ENCODE data around the gene SLC30A3.
"Not testable (repeated sequence)": the region's sequence is repeated elsewhere in the genome, so short reads cannot be mapped to it uniquely, and the experiment has no call there.

Gene SLC30A3

DNA sequence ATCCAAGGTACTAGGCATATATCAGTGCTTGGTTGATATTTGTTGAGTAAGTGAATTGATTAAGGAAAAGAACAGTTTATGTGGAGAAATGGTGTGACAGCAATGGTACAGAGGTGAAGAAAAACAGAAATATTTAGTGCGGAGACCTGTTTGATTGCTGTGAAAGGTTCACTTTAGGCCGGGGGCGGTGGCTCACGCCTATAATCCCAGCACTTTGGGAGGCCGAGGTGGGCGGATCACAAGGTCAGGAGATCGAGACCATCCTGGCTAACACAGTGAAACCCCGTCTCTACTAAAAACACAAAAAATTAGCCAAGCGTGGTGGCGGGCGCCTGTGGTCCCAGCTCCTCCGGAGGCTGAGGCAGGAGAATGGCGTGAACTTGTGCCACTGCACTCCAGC is 5.4 kb upstream of the SLC30A3 start:
- H3K27me3 ChIP-seq (ENCODE audit: control insufficient read depth, insufficient read depth, low read length), result peaks cover 67% of the 10 kb centered on the region
- H3K9me3 ChIP-seq (replicated peaks; ENCODE audit: low read length); H3K4me2 ChIP-seq (ENCODE audit: low read length); H3K36me3 ChIP-seq (ENCODE audit: insufficient read depth, low read length); H3K9ac ChIP-seq (ENCODE audit: low read depth, low read length); H3K4me3 ChIP-seq (ENCODE audit: low read length): not testable (repeated sequence)
- peaks cover 17% of the 10 kb centered on the region for H3K4me1 ChIP-seq (ENCODE audit: control insufficient read depth, insufficient read depth, low read length)

GRCh38 chr2:27265536-27265870 is 2.7 kb upstream of the SLC30A3 start:
- Histone ChIP-seq H3K9ac (ENCODE audit: low read depth, low read length) (no peak overlapping the region), H3K4me2 (ENCODE audit: low read length) (no peak overlapping the region), H3K27me3 (ENCODE audit: control insufficient read depth, insufficient read depth, low read length) (peaks cover 85% of the 10 kb centered on the region), H3K9me3 (replicated peaks; ENCODE audit: low read length) (no peaks in the 10 kb centered on the region), H3K4me1 (ENCODE audit: control insufficient read depth, insufficient read depth, low read length) (peaks cover 29% of the 10 kb centered on the region), H3K36me3 (ENCODE audit: insufficient read depth, low read length) (no peaks in the 10 kb centered on the region), H3K4me3 (ENCODE audit: low read length) (no peak overlapping the region)

GRCh38 chr2:27264753-27265535 is 2.1 kb upstream of the SLC30A3 start:
- peaks cover 29% of the 10 kb centered on the region for H3K4me1 ChIP-seq (ENCODE audit: control insufficient read depth, insufficient read depth, low read length)
- peak overlapping the region; percentile 88 for H3K4me2 ChIP-seq (ENCODE audit: low read length)
- H3K9me3 ChIP-seq (replicated peaks; ENCODE audit: low read length), result no peaks in the 10 kb centered on the region
- no peaks in the 10 kb centered on the region for H3K36me3 ChIP-seq (ENCODE audit: insufficient read depth, low read length)
- peaks cover 86% of the 10 kb centered on the region for H3K27me3 ChIP-seq (ENCODE audit: control insufficient read depth, insufficient read depth, low read length)
- no peak overlapping the region for H3K9ac ChIP-seq (ENCODE audit: low read depth, low read length)
- peak overlapping the region; percentile 62 for H3K4me3 ChIP-seq (ENCODE audit: low read length)

- peak overlapping the region; percentile 62 for H3K4me3 ChIP-seq (ENCODE audit: low read length)
- H3K9me3 ChIP-seq (replicated peaks; ENCODE audit: low read length), result no peaks in the 10 kb centered on the region
- H3K4me1 ChIP-seq (ENCODE audit: control insufficient read depth, insufficient read depth, low read length), result peaks cover 29% of the 10 kb centered on the region
- H3K36me3 ChIP-seq (ENCODE audit: insufficient read depth, low read length), result no peaks in the 10 kb centered on the region
- no peak overlapping the region for H3K9ac ChIP-seq (ENCODE audit: low read depth, low read length)
- peaks cover 84% of the 10 kb centered on the region for H3K27me3 ChIP-seq (ENCODE audit: control insufficient read depth, insufficient read depth, low read length)
- H3K4me2 ChIP-seq (ENCODE audit: low read length), result peak overlapping the region; percentile 88
Observed at GRCh38 chr2:27264253-27264752, 1.5 kb upstream of the SLC30A3 start.

DNA sequence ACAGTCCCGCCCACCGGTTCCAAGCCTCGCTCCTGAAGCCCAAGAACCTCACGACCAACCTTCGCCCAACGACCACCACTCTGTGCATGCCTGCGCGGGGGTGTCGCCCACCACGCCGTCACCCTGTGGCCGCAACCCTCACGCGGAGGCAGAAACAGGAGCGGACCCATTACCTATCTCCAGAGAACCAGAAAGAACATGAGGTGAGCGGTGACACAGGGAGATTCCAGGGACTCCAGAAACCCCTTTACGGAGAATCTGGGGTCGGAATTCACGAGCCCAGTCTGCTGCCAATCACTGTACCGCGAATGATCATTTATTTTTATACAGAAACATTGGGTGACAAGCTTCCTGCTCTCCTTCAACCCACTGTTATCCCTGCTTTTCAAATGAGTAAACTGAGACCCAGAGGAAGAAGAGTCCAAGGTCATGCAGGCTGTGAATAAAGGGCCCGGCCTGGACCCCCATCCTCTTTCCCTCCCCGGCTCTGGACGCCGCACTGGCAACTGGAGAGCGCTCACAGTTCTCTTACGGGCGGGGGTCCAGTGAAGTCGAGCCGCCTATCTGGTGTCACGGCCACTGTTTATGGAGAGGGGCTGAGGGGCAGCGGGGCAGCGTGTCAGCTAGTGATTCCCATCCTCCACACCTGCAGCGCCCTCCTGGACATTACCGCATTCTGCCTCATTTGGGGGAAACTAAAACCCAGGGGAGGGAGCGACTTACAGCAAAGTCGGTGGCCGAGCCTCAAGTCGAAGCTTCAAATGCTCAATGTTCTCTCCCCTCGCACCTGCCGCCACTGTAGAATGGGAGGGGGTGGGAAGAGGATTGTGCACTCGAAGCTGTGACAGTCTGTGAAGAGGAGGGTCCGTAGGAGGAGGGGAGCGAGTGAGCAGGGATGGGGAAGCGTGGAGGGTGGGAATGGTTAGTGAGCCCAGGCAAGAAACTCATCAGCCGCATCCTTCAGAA is 723 bp upstream of the SLC30A3 start:
- Histone ChIP-seq H3K4me1 (ENCODE audit: control insufficient read depth, insufficient read depth, low read length) (peaks cover 29% of the 10 kb centered on the region), H3K4me3 (ENCODE audit: low read length) (peak overlapping the region; percentile 63), H3K4me2 (ENCODE audit: low read length) (peak overlapping the region; percentile 88), H3K36me3 (ENCODE audit: insufficient read depth, low read length) (no peaks in the 10 kb centered on the region), H3K9me3 (replicated peaks; ENCODE audit: low read length) (no peaks in the 10 kb centered on the region), H3K27me3 (ENCODE audit: control insufficient read depth, insufficient read depth, low read length) (peaks cover 86% of the 10 kb centered on the region), H3K9ac (ENCODE audit: low read depth, low read length) (no peak overlapping the region)

GRCh38 chr2:27261926-27262298 is 935 bp downstream of the SLC30A3 start:
- Histone ChIP-seq H3K9me3 (replicated peaks; ENCODE audit: low read length) (no peaks in the 10 kb centered on the region), H3K9ac (ENCODE audit: low read depth, low read length) (no peak overlapping the region), H3K4me2 (ENCODE audit: low read length) (peak overlapping the region; percentile 83), H3K4me1 (ENCODE audit: control insufficient read depth, insufficient read depth, low read length) (peaks cover 31% of the 10 kb centered on the region), H3K27me3 (ENCODE audit: control insufficient read depth, insufficient read depth, low read length) (peaks cover 82% of the 10 kb centered on the region), H3K4me3 (ENCODE audit: low read length) (no peak overlapping the region), H3K36me3 (ENCODE audit: insufficient read depth, low read length) (no peaks in the 10 kb centered on the region)

DNA sequence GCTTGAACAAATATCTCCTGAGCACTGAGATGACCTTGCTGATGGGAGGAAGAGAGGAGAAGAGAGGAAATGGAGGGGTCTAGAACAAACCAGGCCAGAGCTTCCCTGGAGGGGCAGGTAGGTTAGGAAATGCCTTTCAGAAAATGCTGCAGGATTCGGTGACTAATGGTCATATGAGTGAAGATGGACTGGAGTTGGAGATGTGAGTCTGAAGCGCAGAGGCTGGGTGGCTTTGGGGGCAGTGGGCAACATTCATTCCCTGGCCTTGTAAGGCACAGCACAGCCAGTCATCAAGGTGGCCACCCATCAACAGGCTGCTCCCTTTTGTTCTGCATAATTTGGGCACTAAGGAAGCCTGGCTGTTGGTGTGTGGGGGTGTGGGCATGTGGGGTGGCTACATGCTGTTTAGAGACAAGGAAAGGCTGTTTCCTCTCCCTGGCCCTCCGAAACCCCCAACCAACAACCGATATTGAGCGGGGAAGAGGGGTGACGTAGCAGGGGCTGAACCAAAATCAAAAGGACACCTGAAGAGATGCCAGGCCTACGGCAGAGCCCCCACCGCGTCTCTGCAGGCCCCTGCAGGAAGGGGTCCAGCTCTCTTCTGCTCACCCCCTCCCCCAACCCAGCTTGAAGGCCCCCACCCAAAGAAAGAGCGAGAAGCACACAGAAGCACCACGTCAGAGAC is 1.5 kb downstream of the SLC30A3 start:
- Histone ChIP-seq H3K36me3 (ENCODE audit: insufficient read depth, low read length) (no peaks in the 10 kb centered on the region), H3K9ac (ENCODE audit: low read depth, low read length) (no peak overlapping the region), H3K4me1 (ENCODE audit: control insufficient read depth, insufficient read depth, low read length) (peaks cover 35% of the 10 kb centered on the region), H3K27me3 (ENCODE audit: control insufficient read depth, insufficient read depth, low read length) (peaks cover 79% of the 10 kb centered on the region), H3K4me3 (ENCODE audit: low read length) (no peak overlapping the region), H3K9me3 (replicated peaks; ENCODE audit: low read length) (no peaks in the 10 kb centered on the region), H3K4me2 (ENCODE audit: low read length) (no peak overlapping the region)

- no peak overlapping the region for H3K4me2 ChIP-seq (ENCODE audit: low read length)
- no peak overlapping the region for H3K9ac ChIP-seq (ENCODE audit: low read depth, low read length)
- peaks cover 38% of the 10 kb centered on the region for H3K4me1 ChIP-seq (ENCODE audit: control insufficient read depth, insufficient read depth, low read length)
- no peaks in the 10 kb centered on the region for H3K9me3 ChIP-seq (replicated peaks; ENCODE audit: low read length)
- H3K27me3 ChIP-seq (ENCODE audit: control insufficient read depth, insufficient read depth, low read length), result peaks cover 46% of the 10 kb centered on the region
- H3K4me3 ChIP-seq (ENCODE audit: low read length), result no peak overlapping the region
- H3K36me3 ChIP-seq (ENCODE audit: insufficient read depth, low read length), result no peaks in the 10 kb centered on the region
Observed at GRCh38 chr2:27258051-27258450, 4.8 kb downstream of the SLC30A3 start.

DNA sequence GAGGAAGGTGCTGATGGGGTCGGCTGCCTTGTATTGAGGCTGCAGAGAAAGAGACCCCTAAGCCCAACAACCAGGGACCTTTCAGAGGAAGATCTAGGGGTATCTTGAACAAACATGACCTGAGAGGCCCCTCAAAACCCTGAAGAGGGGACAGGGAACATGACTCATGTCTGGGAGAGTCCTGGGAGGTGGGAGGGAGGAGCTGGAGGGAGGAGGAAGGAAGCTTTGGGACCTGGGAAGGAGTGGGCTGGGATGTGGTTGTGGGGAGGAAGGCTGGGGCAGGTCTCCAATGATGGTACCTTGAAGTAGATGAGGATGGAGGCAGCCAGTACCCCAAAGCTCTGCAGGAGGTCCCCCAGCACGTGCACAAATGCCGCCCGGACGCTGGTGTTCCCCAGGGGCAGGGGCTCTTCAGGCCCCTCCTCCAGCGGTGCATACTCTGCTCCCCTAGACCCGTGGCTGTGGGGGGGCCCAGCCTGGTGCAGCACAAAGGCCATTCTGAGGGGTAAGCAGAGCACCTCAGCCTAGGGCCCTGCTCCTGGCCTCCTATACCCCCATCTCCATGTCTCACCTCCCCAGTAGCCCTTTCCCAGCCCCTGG is 5.9 kb downstream of the SLC30A3 start:
- H3K9ac ChIP-seq (ENCODE audit: low read depth, low read length), result no peak overlapping the region
- peaks cover 38% of the 10 kb centered on the region for H3K27me3 ChIP-seq (ENCODE audit: control insufficient read depth, insufficient read depth, low read length)
- H3K36me3 ChIP-seq (ENCODE audit: insufficient read depth, low read length), result no peaks in the 10 kb centered on the region
- no peak overlapping the region for H3K4me2 ChIP-seq (ENCODE audit: low read length)
- H3K4me3 ChIP-seq (ENCODE audit: low read length), result no peak overlapping the region
- H3K9me3 ChIP-seq (replicated peaks; ENCODE audit: low read length), result no peaks in the 10 kb centered on the region
- peaks cover 28% of the 10 kb centered on the region for H3K4me1 ChIP-seq (ENCODE audit: control insufficient read depth, insufficient read depth, low read length)

GRCh38 chr2:27255660-27256059 is 7.2 kb downstream of the SLC30A3 start:
- Histone ChIP-seq H3K27me3 (ENCODE audit: control insufficient read depth, insufficient read depth, low read length) (peaks cover 34% of the 10 kb centered on the region), H3K4me3 (ENCODE audit: low read length) (peak overlapping the region; percentile 29), H3K9ac (ENCODE audit: low read depth, low read length) (no peak overlapping the region), H3K36me3 (ENCODE audit: insufficient read depth, low read length) (no peaks in the 10 kb centered on the region), H3K9me3 (replicated peaks; ENCODE audit: low read length) (no peaks in the 10 kb centered on the region), H3K4me1 (ENCODE audit: control insufficient read depth, insufficient read depth, low read length) (peaks cover 28% of the 10 kb centered on the region), H3K4me2 (ENCODE audit: low read length) (peak overlapping the region; percentile 61)

- no peaks in the 10 kb centered on the region for H3K9me3 ChIP-seq (replicated peaks; ENCODE audit: low read length)
- peak overlapping the region; percentile 29 for H3K4me3 ChIP-seq (ENCODE audit: low read length)
- peak overlapping the region; percentile 49 for H3K4me2 ChIP-seq (ENCODE audit: low read length)
- peaks cover 28% of the 10 kb centered on the region for H3K4me1 ChIP-seq (ENCODE audit: control insufficient read depth, insufficient read depth, low read length)
- H3K36me3 ChIP-seq (ENCODE audit: insufficient read depth, low read length), result no peaks in the 10 kb centered on the region
- no peak overlapping the region for H3K9ac ChIP-seq (ENCODE audit: low read depth, low read length)
- H3K27me3 ChIP-seq (ENCODE audit: control insufficient read depth, insufficient read depth, low read length), result peaks cover 29% of the 10 kb centered on the region
Observed at GRCh38 chr2:27255187-27255586, 7.7 kb downstream of the SLC30A3 start.
